Stimulated activated CD8-positive, alpha-beta memory T cell treated with anti-CD3 and anti-CD28 coated beads, Interleukin-7, amount 100 ng/mL, for 1 hour (primary cell): Measurements from ENCODE around the gene CPNE4.

Experiments
- DNase-seq, 2 donors: peaks; one replicate each; pipeline ENCODE4 v3.0.0-alpha.2; 2020; ENCODE audit warnings: low read depth in 2 of 2

Gene CPNE4

GRCh38 chr3:131701153-131701770 lies 333.6 kb downstream of the CPNE4 start:
- no peak for DNase-seq

GRCh38 chr3:131699001-131699400 lies 335.8 kb downstream of the CPNE4 start:
- no peak for DNase-seq

- DNase-seq: no peak
Observed at GRCh38 chr3:131694376-131694775, 340.4 kb downstream of the CPNE4 start.

GRCh38 chr3:131692356-131692755 lies 342.5 kb downstream of the CPNE4 start:
- DNase-seq: no peak

GRCh38 chr3:131690800-131691199 lies 344.0 kb downstream of the CPNE4 start:
- DNase-seq: no peak

- no peak for DNase-seq
Observed at GRCh38 chr3:131688370-131688769, 346.4 kb downstream of the CPNE4 start.

GRCh38 chr3:131669600-131669999 lies 365.2 kb downstream of the CPNE4 start:
- DNase-seq: no peak

- DNase-seq: no peak
Observed at GRCh38 chr3:131658771-131659170, 376.0 kb downstream of the CPNE4 start.

- DNase-seq: no peak
Observed at GRCh38 chr3:131658115-131658514, 376.7 kb downstream of the CPNE4 start.

- no peak for DNase-seq
Observed at GRCh38 chr3:131655070-131655690, 379.6 kb downstream of the CPNE4 start.

- DNase-seq: no peak
Observed at GRCh38 chr3:131645638-131646037, 389.2 kb downstream of the CPNE4 start.

- DNase-seq: no peak
Observed at GRCh38 chr3:131636266-131636775, 398.5 kb downstream of the CPNE4 start.

- no peak for DNase-seq
Observed at GRCh38 chr3:131630807-131631206, 404.0 kb downstream of the CPNE4 start.

- DNase-seq: no peak
Observed at GRCh38 chr3:131630097-131630496, 404.7 kb downstream of the CPNE4 start.

- DNase-seq: no peak
Observed at GRCh38 chr3:131623431-131623830, 411.4 kb downstream of the CPNE4 start.

- no peak for DNase-seq
Observed at GRCh38 chr3:131622726-131623125, 412.1 kb downstream of the CPNE4 start.

GRCh38 chr3:131620977-131621376 lies 413.8 kb downstream of the CPNE4 start:
- DNase-seq: no peak

- no peak for DNase-seq
Observed at GRCh38 chr3:131619821-131620220, 415.0 kb downstream of the CPNE4 start.

GRCh38 chr3:131616719-131617118 lies 418.1 kb downstream of the CPNE4 start:
- no peak for DNase-seq

- DNase-seq: no peak
Observed at GRCh38 chr3:131612745-131613144, 422.1 kb downstream of the CPNE4 start.

GRCh38 chr3:131610174-131610573 lies 424.6 kb downstream of the CPNE4 start:
- no peak for DNase-seq

GRCh38 chr3:131608741-131609140 lies 426.1 kb downstream of the CPNE4 start:
- DNase-seq: no peak

GRCh38 chr3:131608296-131608695 lies 426.5 kb downstream of the CPNE4 start:
- DNase-seq: no peak

GRCh38 chr3:131605916-131606315 lies 428.9 kb downstream of the CPNE4 start:
- no peak for DNase-seq
